GM12878 (cell line): ENCODE data around the gene CWF19L2. TPM values are rescaled to one million over a fixed set of nuclear protein-coding genes. Genes with fewer than 3 reads are reported as not detected.

Source experiments
- ATAC-seq: fragments of 200-7000 bp; cut with Tn5 transposase; 3 replicates; pipeline ENCODE4 v1.9.1; 2020; ENCODE audit warnings: mild to moderate bottlenecking, moderate library complexity
- BruUV-seq: library from RNA; stranded (reverse); fragments of 400-500 nt; replicated peaks from 2 replicates; lab custom pipeline; 2021; lab: Mats Ljungman, UMichigan
- CTCF ChIA-PET: fragments of 300-600 bp; sonication (Branson Sonifier 250); formaldehyde crosslinking; extraction: SDS; loops from one replicate; lab custom pipeline; 2021; ENCODE audit warnings: inconsistent platforms; lab: Yijun Ruan, JAX
- POLR2A ChIA-PET: fragments of 350-600 bp; formaldehyde crosslinking; extraction: SDS; loops from one replicate; lab custom pipeline; 2021; ENCODE audit warnings: inconsistent platforms; lab: Charles Lee
- RAD21 ChIA-PET: fragments of 300-600 bp; sonication (Branson Sonifier 250); formaldehyde crosslinking; loops from one replicate; lab custom pipeline; 2023; ENCODE audit warnings: antibody characterized with exemption; ENCODE audit not compliant: unreplicated experiment; lab: Charles Lee
- SMC1A ChIA-PET: fragments of 300-600 bp; sonication (Branson Sonifier 250); formaldehyde crosslinking; loops from one replicate; lab custom pipeline; 2023; ENCODE audit not compliant: unreplicated experiment, uncharacterized antibody; lab: Charles Lee
- DNase-seq: peaks from one replicate; pipeline ENCODE4 v3.0.0-alpha.2; 2011; ENCODE audit warnings: low read depth, low spot score
- FAIRE-seq: peaks from 3 replicates; lab custom pipeline; 2011; peaks lifted over from hg19 to GRCh38; lab: Jason Lieb, UNC
- H2AFZ ChIP-seq: 2 replicates; pipeline ENCODE4 v1.6.0; 2011; ENCODE audit warnings: low read depth, low read length, control low read depth; ENCODE audit not compliant: control insufficient read depth
- H3K27ac ChIP-seq: 2 replicates; pipeline ENCODE4 v1.5.1; 2011; ENCODE audit warnings: control low read depth; ENCODE audit not compliant: control insufficient read depth, insufficient read depth
- H3K27me3 ChIP-seq, 2 experiments: replicated peaks in 1 of 2; 2 replicates each; pipeline versions ENCODE4 v1.6.0 to v1.6.1; 2011; ENCODE audit warnings: low read length in 1 of 2; ENCODE audit not compliant: control insufficient read depth in 2 of 2, insufficient read depth in 2 of 2
- H3K36me3 ChIP-seq, 2 experiments: 2 replicates each; pipeline ENCODE4 v1.5.1; 2011; ENCODE audit warnings: low read length in 1 of 2; ENCODE audit not compliant: control insufficient read depth in 2 of 2, insufficient read depth in 2 of 2
- H3K4me1 ChIP-seq: 2 replicates; pipeline ENCODE4 v1.6.1; 2011; ENCODE audit warnings: mild to moderate bottlenecking, low read length, moderate library complexity, mixed read lengths; ENCODE audit not compliant: control insufficient read depth, insufficient read depth
- H3K4me2 ChIP-seq: 2 replicates; pipeline ENCODE4 v1.6.0; 2011; ENCODE audit warnings: control low read depth; ENCODE audit not compliant: control insufficient read depth, insufficient read depth
- H3K4me3 ChIP-seq: fragments of 200-600 bp; sonication (generic); 2 replicates; pipeline ENCODE4 v1.5.1; 2016
- H3K79me2 ChIP-seq: 2 replicates; pipeline ENCODE4 v1.6.0; 2011; ENCODE audit warnings: low read length; ENCODE audit not compliant: control insufficient read depth, insufficient read depth
- H3K9ac ChIP-seq: 2 replicates; pipeline ENCODE4 v1.8.0; 2011; ENCODE audit warnings: low read length, control low read depth, mixed read lengths; ENCODE audit not compliant: control insufficient read depth, insufficient read depth
- H3K9me3 ChIP-seq: replicated peaks from 3 replicates; pipeline ENCODE4 v1.5.1; 2011; ENCODE audit warnings: mild to moderate bottlenecking, low read length; ENCODE audit not compliant: control insufficient read depth, insufficient read depth
- H4K20me1 ChIP-seq: 2 replicates; pipeline ENCODE4 v1.6.0; 2011; ENCODE audit not compliant: control insufficient read depth, insufficient read depth
- CBFB ChIP-seq: IDR thresholded peaks from 2 replicates; pipeline ENCODE4 v1.6.1; 2016; ENCODE audit warnings: antibody characterized with exemption, low read depth
- E4F1 ChIP-seq: fragments of 450-650 bp; IDR thresholded peaks from 2 replicates; pipeline ENCODE4 v1.6.1; 2018; ENCODE audit warnings: borderline replicate concordance, mild to moderate bottlenecking; ENCODE audit not compliant: partially characterized antibody
- EP300 ChIP-seq, 2 experiments: fragments of 150-350 bp in 1 of 2; IDR thresholded peaks; 2 replicates each; pipeline ENCODE4 v1.6.1; 2011 to 2012; ENCODE audit warnings: low read depth in 2 of 2, low read length in 2 of 2, borderline replicate concordance in 1 of 2, improper control_type of control experiment in 1 of 2, inconsistent platforms in 1 of 2; ENCODE audit not compliant: control insufficient read depth in 1 of 2
- KAT2A ChIP-seq: conservative IDR thresholded peaks from 2 replicates; pipeline ENCODE4 v1.6.1; 2011; ENCODE audit warnings: low read depth, low read length; ENCODE audit not compliant: control insufficient read depth
- NR2C1 ChIP-seq: fragments of 450-650 bp; IDR thresholded peaks from 2 replicates; pipeline ENCODE4 v1.6.1; 2017; ENCODE audit warnings: antibody characterized with exemption, mild to moderate bottlenecking, moderate library complexity
- PML ChIP-seq: IDR thresholded peaks from 2 replicates; pipeline ENCODE4 v1.6.1; 2012; ENCODE audit warnings: low read length, inconsistent platforms
- POLR2A ChIP-seq: IDR thresholded peaks from 2 replicates; pipeline ENCODE4 v1.6.1; 2011; ENCODE audit warnings: low read depth, mild to moderate bottlenecking, low read length
- RAD21 ChIP-seq: IDR thresholded peaks from 2 replicates; pipeline ENCODE4 v1.6.1; 2011; ENCODE audit warnings: mild to moderate bottlenecking, low read depth, low read length, moderate library complexity; ENCODE audit not compliant: insufficient read depth
- RBBP5 ChIP-seq: fragments of 200-600 bp; sonication (generic); conservative IDR thresholded peaks from 2 replicates; pipeline ENCODE4 v1.6.1; 2016
- RELB ChIP-seq: fragments of 450-650 bp; IDR thresholded peaks from 2 replicates; pipeline ENCODE4 v1.6.1; 2017; ENCODE audit warnings: low read depth, mild to moderate bottlenecking, moderate library complexity
- RUNX3 ChIP-seq: IDR thresholded peaks from 2 replicates; pipeline ENCODE4 v1.6.1; 2012; ENCODE audit warnings: low read length, inconsistent platforms
- SREBF1 ChIP-seq: IDR thresholded peaks from 2 replicates; pipeline ENCODE4 v1.6.1; 2012; ENCODE audit warnings: mild to moderate bottlenecking, low read length
- ZNF274 ChIP-seq: IDR thresholded peaks from one replicate; pipeline ENCODE4 v1.8.0; 2011; ENCODE audit not compliant: insufficient read length, insufficient read depth
- WGBS: methylation state at CpG from one replicate; pipeline ENCODE4 v1.1.6; 2016; ENCODE audit warnings: low lambda C conversion rate; ENCODE audit not compliant: insufficient replicate concordance, insufficient coverage; ENCODE audit errors: missing lambda C conversion rate; 5-methylcytosine and 5-hydroxymethylcytosine counted together
- in situ Hi-C: fragments of 300-500 bp; cut with MboI; formaldehyde crosslinking; loops from 9 replicates; pipeline ENCODE4 v1.14.3; 2018; ENCODE audit warnings: mixed read lengths
- intact Hi-C: fragments of 100-400 bp; cut with micrococcal nuclease; formaldehyde crosslinking; loops from one replicate; pipeline ENCODE4 v1.14.2; 2022; ENCODE audit not compliant: unreplicated experiment
- polyA plus RNA-seq, 11 experiments: library from polyadenylated mRNA; depleted of rRNA in 4 of 11; unstranded in 6 of 11; stranded (reverse) in 5 of 11; fragments of >200 nt; fragmentation: Nextera tagmentation in 4 of 11; fragmentation: Illumina TruSeq in 1 of 11; extraction: Ambion mirVana in 4 of 11; extraction: Trizol in 1 of 11; gene quantifications; 1 replicate in 1 of 11; 2 replicates in 10 of 11; pipeline versions ENCODE4 v1.2.1 to v1.2.3, GENCODE V29; 2011 to 2016; ENCODE audit warnings: inconsistent platforms in 2 of 11, missing spikeins in 2 of 11, low read depth in 1 of 11
- total RNA-seq, 4 experiments: library from RNA; depleted of rRNA in 3 of 4; stranded (reverse); fragments of >200 nt in 3 of 4; fragmentation: Illumina TruSeq in 1 of 4; extraction: Trizol in 1 of 4; gene quantifications; 2 replicates each; pipeline versions ENCODE4 v1.2.1 to v1.2.3, GENCODE V29; 2013 to 2021

CWF19L2 gene
- total and polyA plus RNA-seq, 10 of the 15 experiments (the other 5 are each of a cell fraction or from before 2014, with no cell fraction given) = 4.5 to 18.8 (median 7.2) TPM

- H3K4me3 ChIP-seq = no peak overlapping the region
- CTCF ChIA-PET = no interaction called here
- no peaks in the 10 kb centered on the region for H3K9me3 ChIP-seq
- RAD21 ChIA-PET = interaction anchor here (0.9 kb wide), 1 partner anchor 18 kb away, joined by 3 read pairs; the partner anchor contains the start of gene CWF19L2
- no peak for FAIRE-seq
- no TSS peak for BruUV-seq
- H3K27me3 ChIP-seq = no peaks in the 10 kb centered on the region
- no peak overlapping the region for H2AFZ ChIP-seq
- ATAC-seq = no peak
- WGBS = 95% methylated on average over 6 of the region's 6 CpGs
- SMC1A ChIA-PET = no interaction called here
- H3K27ac ChIP-seq = no peak overlapping the region
- no peaks in the 10 kb centered on the region for H3K4me1 ChIP-seq
- H3K9ac ChIP-seq = no peak overlapping the region
- no peak for TF ChIP-seq RELB
- TF ChIP-seq RBBP5 = no peak
- no peak for TF ChIP-seq CBFB
- no peak for TF ChIP-seq E4F1
- no peak for TF ChIP-seq RUNX3
- TF ChIP-seq EP300 (IDR thresholded peaks at IDR 0.05; ENCODE audit: borderline replicate concordance in 1 of 2, control insufficient read depth in 1 of 2, low read depth in 2 of 2, low read length in 2 of 2) = no peak
- TF ChIP-seq PML = no peak
- TF ChIP-seq POLR2A = no peak
- no peak for TF ChIP-seq ZNF274
- TF ChIP-seq NR2C1 = no peak
- TF ChIP-seq KAT2A = no peak
- TF ChIP-seq SREBF1 = no peak
- TF ChIP-seq RAD21 = no peak
- no peaks in the 10 kb centered on the region for H4K20me1 ChIP-seq
- no peaks in the 10 kb centered on the region for H3K79me2 ChIP-seq
- peaks cover 0 to 19% of the 10 kb centered on the region in 2 experiments for H3K36me3 ChIP-seq
- DNase-seq = no peak
- in situ Hi-C loops (no loop called here), intact Hi-C loops (loop anchor here (10.0 kb wide), 1 partner anchor 395 kb away; no protein-coding TSS in a partner anchor)
- POLR2A ChIA-PET = no interaction called here
- no peak overlapping the region for H3K4me2 ChIP-seq
These were observed 17.9 kb downstream of the CWF19L2 start for GRCh38 chr11:107439586-107440167.
